ENCODE data around the gene KLHDC3. TPM values are rescaled to one million over a fixed set of nuclear protein-coding genes. Genes with fewer than 3 reads are reported as not detected.
A peak's percentile ranks its signal among the peaks of the same experiment; 100 is the strongest.

The KLHDC3 gene
- total and polyA plus RNA-seq, 9 of the 15 experiments (the other 6 are each of a cell fraction or from before 2014, with no cell fraction given) = 4.5 to 171 (median 107) TPM

DNA sequence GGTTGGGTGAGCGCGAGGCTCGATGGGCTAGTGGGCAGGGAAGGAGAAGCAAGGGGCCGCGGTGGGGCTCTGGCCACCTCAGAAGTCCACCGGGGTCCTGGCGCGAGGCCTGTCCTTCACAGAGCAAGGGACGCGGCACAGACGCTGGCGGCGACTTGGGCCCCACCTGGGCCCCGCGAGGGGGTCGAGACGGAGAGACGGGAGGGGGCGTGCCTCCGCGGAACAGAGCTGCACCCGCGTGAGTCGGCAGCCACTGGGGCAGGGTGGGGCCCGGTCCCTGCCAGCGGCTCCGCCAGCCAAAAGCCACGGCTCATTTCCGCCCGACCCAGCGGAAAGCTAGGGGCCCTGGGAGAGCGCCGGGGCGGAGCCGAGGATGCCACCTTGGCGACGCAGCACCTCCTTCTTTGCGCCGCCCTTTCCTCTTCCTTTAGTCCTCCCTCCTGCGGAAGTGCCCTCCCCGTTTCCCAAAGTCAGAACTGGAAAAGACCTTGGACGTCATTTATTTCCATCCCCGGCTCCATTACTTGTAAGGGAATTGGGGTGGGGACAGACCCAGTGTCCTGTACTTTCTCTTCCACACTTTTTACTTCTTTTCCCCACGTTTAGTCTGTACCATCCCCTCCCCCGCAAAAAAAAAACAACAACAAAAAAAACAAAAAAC, 39.6 kb downstream of the KLHDC3 start, which contains the start of gene CUL7 (continued):
- TF ChIP-seq, protein P1, sequence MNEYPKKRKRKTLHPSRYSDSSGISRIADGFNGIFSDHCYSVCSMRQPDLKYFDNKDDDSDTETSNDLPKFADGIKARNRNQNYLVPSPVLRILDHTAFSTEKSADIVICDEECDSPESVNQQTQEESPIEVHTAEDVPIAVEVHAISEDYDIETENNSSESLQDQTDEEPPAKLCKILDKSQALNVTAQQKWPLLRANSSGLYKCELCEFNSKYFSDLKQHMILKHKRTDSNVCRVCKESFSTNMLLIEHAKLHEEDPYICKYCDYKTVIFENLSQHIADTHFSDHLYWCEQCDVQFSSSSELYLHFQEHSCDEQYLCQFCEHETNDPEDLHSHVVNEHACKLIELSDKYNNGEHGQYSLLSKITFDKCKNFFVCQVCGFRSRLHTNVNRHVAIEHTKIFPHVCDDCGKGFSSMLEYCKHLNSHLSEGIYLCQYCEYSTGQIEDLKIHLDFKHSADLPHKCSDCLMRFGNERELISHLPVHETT (CRISPR knock-in tag; conservative IDR thresholded peaks at IDR 0.05 in 1 of 2, IDR thresholded peaks at IDR 0.05 in 1 of 2) = peak in 1 of 2 experiments; percentile 83; a peak in 2 of 4 replicates
- TF ChIP-seq ZNF217 (CRISPR knock-in tag; IDR thresholded peaks at IDR 0.05) (no peak), MCM2 (IDR thresholded peaks at IDR 0.05; ENCODE audit: low read depth) (0 out of 2 replicates have a peak, but pooled peaks have one; percentile 27), HNRNPLL (IDR thresholded peaks at IDR 0.05; ENCODE audit: low read depth, low read length, poor library complexity, severe bottlenecking) (peak; percentile 27), WHSC1 (IDR thresholded peaks at IDR 0.05; ENCODE audit: low read length) (no peak), ZSCAN32 (CRISPR knock-in tag; IDR thresholded peaks at IDR 0.05) (peak; percentile 80), ZNF583 (CRISPR knock-in tag; IDR thresholded peaks at IDR 0.05) (peak; percentile 80), CEBPB (tag; IDR thresholded peaks at IDR 0.05) (no peak), FOXK2 (conservative IDR thresholded peaks at IDR 0.05 in 1 of 2, IDR thresholded peaks at IDR 0.05 in 1 of 2; ENCODE audit: low read depth in 2 of 2) (peak; percentile 73 to 77; a peak in 3 of 4 replicates), TBL1XR1 (IDR thresholded peaks at IDR 0.05; ENCODE audit: low read length in 2 of 2) (peak in 1 of 2 experiments; percentile 57; a peak in 2 of 4 replicates), ZNF830 (CRISPR knock-in tag; IDR thresholded peaks at IDR 0.05) (peak; percentile 97)
- TF ChIP-seq, protein P2, sequence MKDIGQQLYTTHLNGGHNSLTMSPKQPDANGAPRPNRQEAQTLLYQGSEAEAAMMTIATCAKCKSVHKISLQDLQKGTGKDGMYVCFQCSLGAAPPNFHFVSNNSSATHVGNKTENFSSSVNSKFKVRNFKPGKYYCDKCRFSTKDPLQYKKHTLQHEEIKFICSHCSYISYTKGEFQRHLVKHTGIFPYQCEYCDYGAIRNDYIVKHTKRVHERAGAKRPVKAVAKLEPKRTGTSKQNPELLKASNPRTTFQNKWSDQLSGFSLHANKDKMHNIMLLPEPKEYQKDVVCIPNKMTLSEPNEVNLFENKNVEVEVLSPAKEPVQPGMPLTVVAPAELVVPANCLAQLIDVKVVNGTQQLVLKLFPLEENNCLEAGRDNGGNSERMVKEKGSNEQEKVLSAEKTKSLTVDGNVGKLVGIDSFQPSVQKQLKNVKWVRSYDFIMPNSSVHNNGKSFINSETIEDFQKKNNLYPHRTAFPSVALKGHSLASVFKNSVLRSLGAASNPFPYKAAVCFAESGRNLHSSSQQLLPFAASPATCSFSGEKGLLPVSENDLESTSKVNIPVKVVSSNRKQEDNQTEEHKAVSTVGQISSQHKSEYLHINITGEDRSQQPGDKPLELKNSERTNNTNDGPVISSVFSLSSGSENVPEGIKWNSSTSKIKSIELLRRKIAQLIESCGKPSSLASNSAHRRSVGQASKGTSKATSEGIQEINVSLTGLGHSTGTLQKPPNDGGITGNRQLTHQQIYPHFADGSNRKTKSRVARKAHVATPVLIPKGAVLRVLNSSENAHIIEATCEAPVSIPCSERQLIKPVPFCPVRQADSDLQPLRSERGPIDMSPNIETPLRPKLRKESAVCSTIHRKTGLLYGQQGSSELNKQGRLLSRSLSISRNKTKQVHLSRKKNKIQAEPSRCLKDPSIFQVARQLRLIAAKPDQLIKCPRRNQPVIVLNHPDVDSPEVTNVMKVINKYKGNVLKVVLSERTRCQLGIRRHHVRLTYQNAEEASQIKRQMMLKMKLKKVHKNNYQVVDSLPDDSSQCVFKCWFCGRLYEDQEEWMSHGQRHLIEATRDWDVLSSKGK (CRISPR knock-in tag; IDR thresholded peaks at IDR 0.05) = no peak
- TF ChIP-seq, protein P3, sequence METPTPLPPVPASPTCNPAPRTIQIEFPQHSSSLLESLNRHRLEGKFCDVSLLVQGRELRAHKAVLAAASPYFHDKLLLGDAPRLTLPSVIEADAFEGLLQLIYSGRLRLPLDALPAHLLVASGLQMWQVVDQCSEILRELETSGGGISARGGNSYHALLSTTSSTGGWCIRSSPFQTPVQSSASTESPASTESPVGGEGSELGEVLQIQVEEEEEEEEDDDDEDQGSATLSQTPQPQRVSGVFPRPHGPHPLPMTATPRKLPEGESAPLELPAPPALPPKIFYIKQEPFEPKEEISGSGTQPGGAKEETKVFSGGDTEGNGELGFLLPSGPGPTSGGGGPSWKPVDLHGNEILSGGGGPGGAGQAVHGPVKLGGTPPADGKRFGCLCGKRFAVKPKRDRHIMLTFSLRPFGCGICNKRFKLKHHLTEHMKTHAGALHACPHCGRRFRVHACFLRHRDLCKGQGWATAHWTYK (CRISPR knock-in tag; IDR thresholded peaks at IDR 0.05) = peak; percentile 98
- TF ChIP-seq, protein P4, sequence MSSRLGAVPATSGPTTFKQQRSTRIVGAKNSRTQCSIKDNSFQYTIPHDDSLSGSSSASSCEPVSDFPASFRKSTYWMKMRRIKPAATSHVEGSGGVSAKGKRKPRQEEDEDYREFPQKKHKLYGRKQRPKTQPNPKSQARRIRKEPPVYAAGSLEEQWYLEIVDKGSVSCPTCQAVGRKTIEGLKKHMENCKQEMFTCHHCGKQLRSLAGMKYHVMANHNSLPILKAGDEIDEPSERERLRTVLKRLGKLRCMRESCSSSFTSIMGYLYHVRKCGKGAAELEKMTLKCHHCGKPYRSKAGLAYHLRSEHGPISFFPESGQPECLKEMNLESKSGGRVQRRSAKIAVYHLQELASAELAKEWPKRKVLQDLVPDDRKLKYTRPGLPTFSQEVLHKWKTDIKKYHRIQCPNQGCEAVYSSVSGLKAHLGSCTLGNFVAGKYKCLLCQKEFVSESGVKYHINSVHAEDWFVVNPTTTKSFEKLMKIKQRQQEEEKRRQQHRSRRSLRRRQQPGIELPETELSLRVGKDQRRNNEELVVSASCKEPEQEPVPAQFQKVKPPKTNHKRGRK (tag; IDR thresholded peaks at IDR 0.05) = no peak
- TF ChIP-seq, protein P5, sequence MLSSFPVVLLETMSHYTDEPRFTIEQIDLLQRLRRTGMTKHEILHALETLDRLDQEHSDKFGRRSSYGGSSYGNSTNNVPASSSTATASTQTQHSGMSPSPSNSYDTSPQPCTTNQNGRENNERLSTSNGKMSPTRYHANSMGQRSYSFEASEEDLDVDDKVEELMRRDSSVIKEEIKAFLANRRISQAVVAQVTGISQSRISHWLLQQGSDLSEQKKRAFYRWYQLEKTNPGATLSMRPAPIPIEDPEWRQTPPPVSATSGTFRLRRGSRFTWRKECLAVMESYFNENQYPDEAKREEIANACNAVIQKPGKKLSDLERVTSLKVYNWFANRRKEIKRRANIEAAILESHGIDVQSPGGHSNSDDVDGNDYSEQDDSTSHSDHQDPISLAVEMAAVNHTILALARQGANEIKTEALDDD (IDR thresholded peaks at IDR 0.05) = no peak
